ENCODE measurements around the gene NEMF. TPM values are rescaled to one million over a fixed set of nuclear protein-coding genes. Genes with fewer than 3 reads are reported as not detected.
"Not testable (repeated sequence)": the region's sequence is repeated elsewhere in the genome, so short reads cannot be mapped to it uniquely, and the experiment has no call there.

Gene NEMF, protein sequence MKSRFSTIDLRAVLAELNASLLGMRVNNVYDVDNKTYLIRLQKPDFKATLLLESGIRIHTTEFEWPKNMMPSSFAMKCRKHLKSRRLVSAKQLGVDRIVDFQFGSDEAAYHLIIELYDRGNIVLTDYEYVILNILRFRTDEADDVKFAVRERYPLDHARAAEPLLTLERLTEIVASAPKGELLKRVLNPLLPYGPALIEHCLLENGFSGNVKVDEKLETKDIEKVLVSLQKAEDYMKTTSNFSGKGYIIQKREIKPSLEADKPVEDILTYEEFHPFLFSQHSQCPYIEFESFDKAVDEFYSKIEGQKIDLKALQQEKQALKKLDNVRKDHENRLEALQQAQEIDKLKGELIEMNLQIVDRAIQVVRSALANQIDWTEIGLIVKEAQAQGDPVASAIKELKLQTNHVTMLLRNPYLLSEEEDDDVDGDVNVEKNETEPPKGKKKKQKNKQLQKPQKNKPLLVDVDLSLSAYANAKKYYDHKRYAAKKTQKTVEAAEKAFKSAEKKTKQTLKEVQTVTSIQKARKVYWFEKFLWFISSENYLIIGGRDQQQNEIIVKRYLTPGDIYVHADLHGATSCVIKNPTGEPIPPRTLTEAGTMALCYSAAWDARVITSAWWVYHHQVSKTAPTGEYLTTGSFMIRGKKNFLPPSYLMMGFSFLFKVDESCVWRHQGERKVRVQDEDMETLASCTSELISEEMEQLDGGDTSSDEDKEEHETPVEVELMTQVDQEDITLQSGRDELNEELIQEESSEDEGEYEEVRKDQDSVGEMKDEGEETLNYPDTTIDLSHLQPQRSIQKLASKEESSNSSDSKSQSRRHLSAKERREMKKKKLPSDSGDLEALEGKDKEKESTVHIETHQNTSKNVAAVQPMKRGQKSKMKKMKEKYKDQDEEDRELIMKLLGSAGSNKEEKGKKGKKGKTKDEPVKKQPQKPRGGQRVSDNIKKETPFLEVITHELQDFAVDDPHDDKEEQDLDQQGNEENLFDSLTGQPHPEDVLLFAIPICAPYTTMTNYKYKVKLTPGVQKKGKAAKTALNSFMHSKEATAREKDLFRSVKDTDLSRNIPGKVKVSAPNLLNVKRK
- polyA plus RNA-seq (ENCODE audit: insufficient read length in 12 of 12): 10 to 100 TPM in 11 of 12 donors, not detected in 1; 38.6 to 88.2 (median 52.4) TPM
- long read RNA-seq, donor 1, partial matches to known transcripts: 389 of 393 reads
- long read RNA-seq, donor 1, other reads (novel, unspliced or antisense): 0 of 393 reads
- long read RNA-seq, donor 2, partial matches to known transcripts: 14 of 14 reads
- long read RNA-seq, donor 2, other reads (novel, unspliced or antisense): 0 of 14 reads
- long read RNA-seq, donor 3, partial matches to known transcripts: 10 of 11 reads
- long read RNA-seq, donor 3, other reads (novel, unspliced or antisense): 0 of 11 reads
- long read RNA-seq, donor 4, partial matches to known transcripts: 15 of 16 reads
- long read RNA-seq, donor 4, other reads (novel, unspliced or antisense): 0 of 16 reads
- long read RNA-seq, donor 5, partial matches to known transcripts: 14 of 15 reads
- long read RNA-seq, donor 5, other reads (novel, unspliced or antisense): 0 of 15 reads
- long read RNA-seq, donor 6, partial matches to known transcripts: 9 of 9 reads
- long read RNA-seq, donor 6, other reads (novel, unspliced or antisense): 0 of 9 reads
- long read RNA-seq, donor 7, full-length matches to known transcripts: 3 of 9 reads
- long read RNA-seq, donor 7, partial matches to known transcripts: 6 of 9 reads
- long read RNA-seq, donor 7, other reads (novel, unspliced or antisense): 0 of 9 reads
- long read RNA-seq, donor 8, partial matches to known transcripts: 34 of 38 reads
- long read RNA-seq, donor 8, other reads (novel, unspliced or antisense): 0 of 38 reads
- long read RNA-seq, donor 9, partial matches to known transcripts: 39 of 75 reads
- long read RNA-seq, donor 9, other reads (novel, unspliced or antisense): 35 of 75 reads
- long read RNA-seq, donor 10, full-length matches to known transcripts: 2 of 2 reads
- long read RNA-seq, donor 10, partial matches to known transcripts: 0 of 2 reads
- long read RNA-seq, donor 10, other reads (novel, unspliced or antisense): 0 of 2 reads
- long read RNA-seq, donor 11, partial matches to known transcripts: 24 of 26 reads
- long read RNA-seq, donor 11, other reads (novel, unspliced or antisense): 0 of 26 reads

GRCh38 chr14:49852301-49853157 lies at the start of gene NEMF:
NEMF (minus strand) TSS chr14:49852788; CDS start chr14:49852753, 35 bp downstream.
- DNase-seq: peak; percentile 95

GRCh38 chr14:49900973-49901372 lies 48.4 kb upstream of the NEMF start:
- DNase-seq: no peak

GRCh38 chr14:49898485-49898884 lies 45.9 kb upstream of the NEMF start:
- no peak for DNase-seq

DNA sequence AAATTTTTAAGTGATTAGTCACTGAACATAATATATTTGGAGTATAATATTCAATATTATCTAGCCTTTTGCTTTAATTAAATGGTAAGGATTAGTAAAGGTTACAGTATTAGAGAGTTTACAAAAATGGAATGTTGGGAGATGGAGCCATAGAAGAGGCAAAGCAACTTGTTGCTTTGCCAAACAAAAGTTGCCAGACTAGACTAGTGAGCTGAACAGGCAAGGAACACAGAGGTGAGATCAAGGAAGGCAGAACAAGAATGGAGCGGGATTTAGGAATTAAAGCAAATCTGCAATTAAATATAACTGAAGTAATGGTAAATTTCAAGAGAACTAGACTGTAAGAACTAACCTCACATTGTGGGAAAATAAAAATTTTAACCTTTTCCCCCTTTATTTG lies 45.4 kb upstream of the NEMF start:
- DNase-seq: no peak

DNA sequence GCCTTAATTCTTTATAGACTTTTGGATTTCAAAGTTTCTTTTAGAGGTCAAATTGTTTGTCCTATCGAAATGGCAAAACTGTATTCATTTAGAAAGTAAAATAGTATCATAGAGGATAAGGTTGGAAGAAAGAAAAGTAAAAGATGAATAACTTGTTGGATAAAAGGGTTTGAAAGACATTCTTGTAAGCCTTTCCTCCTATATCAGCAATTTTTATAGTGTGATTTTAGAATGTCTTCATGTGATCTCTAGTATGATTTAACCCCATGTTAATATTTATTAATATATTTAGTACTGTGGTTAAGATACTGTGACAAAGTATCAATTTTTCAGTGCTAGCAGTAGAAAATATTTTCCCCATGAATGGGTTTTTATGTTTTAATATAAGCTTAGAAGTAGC lies 44.8 kb upstream of the NEMF start:
- no peak for DNase-seq

GRCh38 chr14:49896966-49897365 lies 44.4 kb upstream of the NEMF start:
- no peak for DNase-seq

DNA sequence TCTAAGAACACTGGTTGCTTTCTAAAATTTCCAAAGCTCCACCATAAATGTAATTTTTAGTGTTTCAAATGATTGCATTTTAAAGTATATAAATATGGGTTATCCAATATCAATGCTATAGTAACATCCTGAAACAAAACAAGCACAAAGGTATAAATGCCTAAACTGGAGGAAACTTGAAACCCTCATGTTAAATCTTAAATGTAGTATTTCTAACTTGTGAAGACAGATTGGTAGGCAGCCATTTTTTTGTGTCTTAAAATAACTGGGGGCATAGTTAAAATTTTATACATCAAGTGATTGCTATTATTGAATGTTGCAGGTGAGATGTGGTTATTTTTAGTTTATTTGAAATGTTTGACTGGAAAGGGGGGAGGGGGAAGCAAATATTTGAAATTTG lies 43.7 kb upstream of the NEMF start:
- not testable (repeated sequence) for DNase-seq

GRCh38 chr14:49895480-49895879 lies 42.9 kb upstream of the NEMF start:
- DNase-seq: no peak

DNA sequence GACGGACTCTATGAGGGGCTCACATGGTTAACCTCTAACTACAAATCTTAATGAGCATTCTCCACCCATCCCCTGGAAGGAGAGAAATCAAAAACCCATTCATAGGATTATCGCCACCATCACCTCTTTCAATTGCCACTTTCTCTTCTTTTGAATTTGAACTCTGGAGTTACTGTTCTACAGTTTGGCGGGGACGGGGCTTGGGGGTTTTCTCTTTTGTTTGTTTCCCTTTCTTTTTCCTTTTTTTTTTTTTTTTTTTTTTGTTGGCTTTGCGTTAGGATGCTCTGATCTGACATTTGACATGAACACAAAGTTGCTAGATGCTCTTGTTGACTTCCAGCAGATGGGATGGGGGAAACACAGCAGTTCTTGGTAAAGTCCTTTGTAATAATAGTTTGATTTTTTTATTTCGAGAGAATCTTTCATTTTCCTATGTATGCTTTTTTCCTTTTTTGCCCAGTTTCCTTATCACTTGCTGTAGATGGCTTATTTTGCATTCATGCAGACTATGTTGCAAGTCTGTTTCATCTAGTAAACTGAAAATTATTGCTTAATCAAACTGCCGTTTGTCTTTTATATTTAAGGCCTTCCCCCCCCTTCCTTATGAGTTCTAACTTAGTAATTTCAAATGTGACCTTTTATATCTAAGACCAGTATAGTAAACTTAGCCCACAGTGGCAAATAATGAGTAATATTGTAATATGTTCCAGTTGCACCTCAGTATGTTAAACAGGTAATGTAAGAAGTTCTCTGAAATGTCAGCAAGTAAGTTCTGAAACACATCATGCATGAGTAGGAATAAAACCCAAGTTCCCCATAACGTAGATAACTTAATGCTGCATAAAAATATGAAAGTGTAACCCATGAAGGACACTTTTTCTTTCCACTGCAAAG lies 41.9 kb upstream of the NEMF start:
- DNase-seq: not testable (repeated sequence)

GRCh38 chr14:49893309-49894213 lies 41.0 kb upstream of the NEMF start:
- no peak for DNase-seq

- DNase-seq: peak; percentile 98
Observed at GRCh38 chr14:49892636-49893308, 40.2 kb upstream of the NEMF start, which contains the start of gene ARF6. ARF6 (plus strand) TSS chr14:49893082; CDS start chr14:49893737, 655 bp downstream.

DNA sequence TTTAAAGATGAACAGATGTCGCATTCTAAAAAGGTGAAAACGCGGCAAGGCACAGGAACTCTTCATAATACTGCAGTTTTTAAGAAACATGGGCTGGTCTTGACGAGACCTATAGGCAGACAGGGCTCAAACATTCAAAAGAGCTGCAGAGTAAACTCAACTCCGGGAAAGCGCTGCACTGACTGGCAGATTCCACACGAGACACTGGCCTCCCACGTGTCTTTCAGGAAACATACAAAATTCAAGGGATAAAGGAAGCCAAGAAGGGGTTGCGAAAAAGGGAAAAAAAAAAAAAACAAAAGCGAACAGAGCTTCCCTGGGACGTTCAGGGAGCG lies 39.7 kb upstream of the NEMF start:
- peak; percentile 87 for DNase-seq

GRCh38 chr14:49888293-49888692 lies 35.7 kb upstream of the NEMF start:
- no peak for DNase-seq

GRCh38 chr14:49886523-49886922 lies 33.9 kb upstream of the NEMF start:
- DNase-seq: no peak

DNA sequence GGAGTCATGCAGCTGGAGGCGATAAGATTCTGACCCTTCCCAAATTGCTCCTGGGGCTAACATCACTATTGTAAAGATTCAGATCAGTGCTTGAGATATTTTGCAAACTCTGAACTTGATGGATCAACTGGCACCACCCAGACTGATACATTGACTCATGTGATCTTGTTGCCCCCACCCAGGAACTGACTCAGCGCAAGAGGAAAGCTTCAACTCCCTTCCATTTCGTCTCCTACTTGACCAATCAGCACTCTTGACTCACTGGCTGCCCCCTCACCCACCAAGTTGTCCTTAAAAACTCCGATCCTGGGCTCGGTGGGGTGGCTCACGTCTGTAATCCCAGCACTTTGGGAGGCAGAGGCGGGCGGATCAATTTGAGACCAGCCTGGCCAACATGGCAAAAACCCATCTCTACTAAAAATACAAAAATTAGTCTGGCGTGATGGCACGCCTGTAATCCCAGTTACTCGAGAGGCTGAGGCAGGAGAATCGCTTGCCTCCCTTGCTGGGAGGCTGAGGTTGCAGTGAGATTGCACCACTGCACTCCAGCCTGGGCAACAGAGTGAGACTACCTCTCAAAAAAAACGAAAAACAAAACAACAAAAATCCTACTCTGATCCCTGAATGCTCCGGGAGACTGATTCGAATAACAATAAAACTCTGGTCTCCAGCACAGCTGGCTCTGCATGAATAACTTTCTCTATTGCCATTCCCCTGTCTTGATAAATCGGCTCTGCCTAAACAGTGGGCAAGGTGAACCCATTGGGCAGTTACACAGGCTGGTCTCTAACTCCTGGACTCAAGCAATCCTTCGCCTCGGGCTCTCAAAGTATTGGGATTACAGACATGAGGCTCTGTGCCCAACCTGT lies 30.5 kb upstream of the NEMF start:
- DNase-seq: no peak

Measured in muscle of arm (tissue), 14 donors.